NCI-H2196 treated with DMSO at 0.1 percent for 48 hours (cell line): Measurements from ENCODE around the gene YIPF6.
A peak's percentile ranks its signal among the peaks of the same experiment; 100 is the strongest.
"Not testable (repeated sequence)": the region's sequence is repeated elsewhere in the genome, so short reads cannot be mapped to it uniquely, and the experiment has no call there.

ENCODE experiments used
- DNase-seq: peaks from one replicate; lab custom pipeline; 2025; ENCODE audit not compliant: unreplicated experiment; lab: John Stamatoyannopoulos, UW

Gene YIPF6

GRCh38 chrX:68503836-68504636, 5.2 kb downstream of the YIPF6 start:
- DNase-seq, result no peak

- DNase-seq, result no peak
Measured at GRCh38 chrX:68506649-68507048, 7.8 kb downstream of the YIPF6 start.

GRCh38 chrX:68508799-68509198, 9.9 kb downstream of the YIPF6 start:
- DNase-seq, result no peak

GRCh38 chrX:68511255-68511654, 12.4 kb downstream of the YIPF6 start:
- peak; percentile 1 for DNase-seq

- DNase-seq, result not testable (repeated sequence)
Measured at GRCh38 chrX:68524680-68525079, 25.8 kb downstream of the YIPF6 start.

GRCh38 chrX:68532831-68533533, 34.1 kb downstream of the YIPF6 start:
- DNase-seq, result no peak

GRCh38 chrX:68533656-68534055, 34.8 kb downstream of the YIPF6 start:
- DNase-seq, result no peak

GRCh38 chrX:68534691-68535090, 35.8 kb downstream of the YIPF6 start:
- no peak for DNase-seq

GRCh38 chrX:68536429-68536828, 37.6 kb downstream of the YIPF6 start:
- no peak for DNase-seq

GRCh38 chrX:68536884-68537283, 38.0 kb downstream of the YIPF6 start:
- no peak for DNase-seq

- DNase-seq, result no peak
Measured at GRCh38 chrX:68550193-68550592, 51.3 kb downstream of the YIPF6 start.

- DNase-seq, result no peak
Measured at GRCh38 chrX:68556036-68556435, 57.2 kb downstream of the YIPF6 start.

GRCh38 chrX:68557126-68557525, 58.3 kb downstream of the YIPF6 start:
- DNase-seq, result not testable (repeated sequence)

- DNase-seq, result not testable (repeated sequence)
Measured at GRCh38 chrX:68559905-68560304, 61.1 kb downstream of the YIPF6 start.

GRCh38 chrX:68568136-68568535, 69.3 kb downstream of the YIPF6 start:
- no peak for DNase-seq

- no peak for DNase-seq
Measured at GRCh38 chrX:68570598-68570997, 71.7 kb downstream of the YIPF6 start.

GRCh38 chrX:68571292-68571609, 72.4 kb downstream of the YIPF6 start:
- no peak for DNase-seq

- DNase-seq, result no peak
Measured at GRCh38 chrX:68571610-68572311, 72.9 kb downstream of the YIPF6 start.

- DNase-seq, result no peak
Measured at GRCh38 chrX:68574240-68574639, 75.4 kb downstream of the YIPF6 start.

GRCh38 chrX:68579810-68580209, 81.0 kb downstream of the YIPF6 start:
- no peak for DNase-seq

- DNase-seq, result no peak
Measured at GRCh38 chrX:68584221-68584620, 85.4 kb downstream of the YIPF6 start.
